Ishikawa (cell line): ENCODE results near the gene TRERF1.

ENCODE experiments used
- CEBPB ChIP-seq: IDR thresholded peaks from 2 replicates; pipeline ENCODE4 v1.6.1; 2012
- CREB1 ChIP-seq: IDR thresholded peaks from 2 replicates; pipeline ENCODE4 v1.6.1; 2012; ENCODE audit warnings: low read depth
- EGR1 ChIP-seq: IDR thresholded peaks from 2 replicates; pipeline ENCODE4 v1.6.1; 2012
- EP300 ChIP-seq: IDR thresholded peaks from 2 replicates; pipeline ENCODE4 v1.6.1; 2012; ENCODE audit warnings: borderline replicate concordance
- FOXM1 ChIP-seq: IDR thresholded peaks from 2 replicates; pipeline ENCODE4 v1.6.1; 2012; ENCODE audit warnings: low read depth, borderline replicate concordance
- NFIC ChIP-seq: IDR thresholded peaks from 2 replicates; pipeline ENCODE4 v1.6.1; 2012
- RAD21 ChIP-seq: IDR thresholded peaks from 2 replicates; pipeline ENCODE4 v1.6.1; 2012; ENCODE audit warnings: low read depth
- TAF1 ChIP-seq: IDR thresholded peaks from 2 replicates; pipeline ENCODE4 v1.6.1; 2012; ENCODE audit warnings: low read depth, mild to moderate bottlenecking
- TCF12 ChIP-seq: IDR thresholded peaks from 2 replicates; pipeline ENCODE4 v1.6.1; 2012; ENCODE audit warnings: low read depth
- TEAD4 ChIP-seq: IDR thresholded peaks from 2 replicates; pipeline ENCODE4 v1.6.1; 2012
- YY1 ChIP-seq: IDR thresholded peaks from 2 replicates; pipeline ENCODE4 v1.6.1; 2012; ENCODE audit warnings: low read depth
- ZBTB7A ChIP-seq: IDR thresholded peaks from 2 replicates; pipeline ENCODE4 v1.6.1; 2012; ENCODE audit warnings: low read depth
- TF ChIP-seq, protein P1 (sequence below): IDR thresholded peaks from 2 replicates; pipeline ENCODE4 v1.6.1; 2012
- TF ChIP-seq, protein P2 (sequence below): IDR thresholded peaks from 2 replicates; pipeline ENCODE4 v1.6.1; 2012
- TF ChIP-seq, protein P3 (sequence below): IDR thresholded peaks from 2 replicates; pipeline ENCODE4 v1.6.1; 2012; ENCODE audit warnings: low read depth, mild to moderate bottlenecking

Gene TRERF1

DNA sequence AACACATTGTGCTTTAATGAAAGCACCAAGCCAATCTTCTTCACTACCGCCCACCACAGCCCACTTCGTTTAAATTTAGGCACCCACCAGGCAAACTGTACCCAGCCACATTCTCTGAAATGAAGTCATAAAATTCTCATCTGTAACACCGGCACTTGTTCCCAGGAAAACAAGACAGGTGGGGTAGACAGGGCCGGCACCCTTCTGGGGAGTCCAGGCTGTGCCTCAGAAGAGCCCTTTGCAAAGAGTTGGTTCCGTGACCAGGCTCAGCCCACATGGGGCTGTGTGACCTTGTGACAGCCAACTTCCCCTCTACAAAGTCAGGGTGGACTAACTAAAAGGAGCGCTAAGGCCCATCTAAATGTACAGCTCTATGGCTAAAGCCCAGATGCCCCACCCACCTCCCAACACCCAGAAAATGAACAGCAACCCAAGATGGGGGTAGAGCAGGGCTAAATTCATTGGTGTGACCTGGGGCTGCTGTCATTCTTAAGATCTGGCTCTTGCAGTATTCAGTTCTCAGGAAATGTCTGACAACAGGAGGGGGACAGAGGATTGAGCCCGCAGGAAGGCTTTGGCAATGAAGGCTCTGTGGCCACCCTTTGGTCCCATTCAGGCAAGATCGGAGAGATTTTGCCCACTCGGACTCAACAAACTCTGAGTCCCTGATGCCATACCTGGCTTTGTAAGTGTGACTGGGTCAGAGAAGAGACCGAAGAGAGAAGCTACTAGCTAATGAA lies 56.7 kb downstream of the TRERF1 start:
- no peak for TF ChIP-seq TEAD4
- TF ChIP-seq TAF1, result no peak
- no peak for TF ChIP-seq CREB1
- TF ChIP-seq, protein P1, sequence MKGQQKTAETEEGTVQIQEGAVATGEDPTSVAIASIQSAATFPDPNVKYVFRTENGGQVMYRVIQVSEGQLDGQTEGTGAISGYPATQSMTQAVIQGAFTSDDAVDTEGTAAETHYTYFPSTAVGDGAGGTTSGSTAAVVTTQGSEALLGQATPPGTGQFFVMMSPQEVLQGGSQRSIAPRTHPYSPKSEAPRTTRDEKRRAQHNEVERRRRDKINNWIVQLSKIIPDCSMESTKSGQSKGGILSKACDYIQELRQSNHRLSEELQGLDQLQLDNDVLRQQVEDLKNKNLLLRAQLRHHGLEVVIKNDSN, result no peak
- TF ChIP-seq, protein P2, sequence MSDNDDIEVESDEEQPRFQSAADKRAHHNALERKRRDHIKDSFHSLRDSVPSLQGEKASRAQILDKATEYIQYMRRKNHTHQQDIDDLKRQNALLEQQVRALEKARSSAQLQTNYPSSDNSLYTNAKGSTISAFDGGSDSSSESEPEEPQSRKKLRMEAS, result no peak
- TF ChIP-seq EP300, result no peak
- TF ChIP-seq, protein P3, sequence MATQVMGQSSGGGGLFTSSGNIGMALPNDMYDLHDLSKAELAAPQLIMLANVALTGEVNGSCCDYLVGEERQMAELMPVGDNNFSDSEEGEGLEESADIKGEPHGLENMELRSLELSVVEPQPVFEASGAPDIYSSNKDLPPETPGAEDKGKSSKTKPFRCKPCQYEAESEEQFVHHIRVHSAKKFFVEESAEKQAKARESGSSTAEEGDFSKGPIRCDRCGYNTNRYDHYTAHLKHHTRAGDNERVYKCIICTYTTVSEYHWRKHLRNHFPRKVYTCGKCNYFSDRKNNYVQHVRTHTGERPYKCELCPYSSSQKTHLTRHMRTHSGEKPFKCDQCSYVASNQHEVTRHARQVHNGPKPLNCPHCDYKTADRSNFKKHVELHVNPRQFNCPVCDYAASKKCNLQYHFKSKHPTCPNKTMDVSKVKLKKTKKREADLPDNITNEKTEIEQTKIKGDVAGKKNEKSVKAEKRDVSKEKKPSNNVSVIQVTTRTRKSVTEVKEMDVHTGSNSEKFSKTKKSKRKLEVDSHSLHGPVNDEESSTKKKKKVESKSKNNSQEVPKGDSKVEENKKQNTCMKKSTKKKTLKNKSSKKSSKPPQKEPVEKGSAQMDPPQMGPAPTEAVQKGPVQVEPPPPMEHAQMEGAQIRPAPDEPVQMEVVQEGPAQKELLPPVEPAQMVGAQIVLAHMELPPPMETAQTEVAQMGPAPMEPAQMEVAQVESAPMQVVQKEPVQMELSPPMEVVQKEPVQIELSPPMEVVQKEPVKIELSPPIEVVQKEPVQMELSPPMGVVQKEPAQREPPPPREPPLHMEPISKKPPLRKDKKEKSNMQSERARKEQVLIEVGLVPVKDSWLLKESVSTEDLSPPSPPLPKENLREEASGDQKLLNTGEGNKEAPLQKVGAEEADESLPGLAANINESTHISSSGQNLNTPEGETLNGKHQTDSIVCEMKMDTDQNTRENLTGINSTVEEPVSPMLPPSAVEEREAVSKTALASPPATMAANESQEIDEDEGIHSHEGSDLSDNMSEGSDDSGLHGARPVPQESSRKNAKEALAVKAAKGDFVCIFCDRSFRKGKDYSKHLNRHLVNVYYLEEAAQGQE, result no peak
- no peak for TF ChIP-seq ZBTB7A
- no peak for TF ChIP-seq TCF12
- TF ChIP-seq RAD21, result no peak
- TF ChIP-seq EGR1, result no peak
- TF ChIP-seq NFIC, result no peak
- no peak for TF ChIP-seq FOXM1
- TF ChIP-seq CEBPB, result no peak
- no peak for TF ChIP-seq YY1

DNA sequence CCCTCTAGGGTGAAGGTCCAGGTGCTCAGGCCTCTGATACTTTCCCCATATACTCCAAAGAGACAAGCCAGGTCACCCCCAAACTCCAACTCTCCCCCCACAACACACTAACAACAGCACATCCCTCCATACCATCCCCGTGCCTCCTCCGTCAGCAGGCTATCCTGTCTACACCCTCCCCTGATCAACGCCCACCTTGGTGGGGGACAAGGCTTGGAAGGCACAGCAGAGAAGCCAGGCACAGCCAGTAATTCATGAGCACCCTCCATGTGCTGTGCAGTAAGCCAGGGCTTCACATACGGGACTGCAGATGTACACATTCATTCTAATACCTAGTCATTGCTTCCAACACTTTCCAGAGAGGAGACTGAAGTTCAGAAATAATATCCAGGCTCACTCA lies 57.6 kb downstream of the TRERF1 start:
- no peak for TF ChIP-seq EGR1
- TF ChIP-seq ZBTB7A, result no peak
- TF ChIP-seq YY1, result no peak

DNA sequence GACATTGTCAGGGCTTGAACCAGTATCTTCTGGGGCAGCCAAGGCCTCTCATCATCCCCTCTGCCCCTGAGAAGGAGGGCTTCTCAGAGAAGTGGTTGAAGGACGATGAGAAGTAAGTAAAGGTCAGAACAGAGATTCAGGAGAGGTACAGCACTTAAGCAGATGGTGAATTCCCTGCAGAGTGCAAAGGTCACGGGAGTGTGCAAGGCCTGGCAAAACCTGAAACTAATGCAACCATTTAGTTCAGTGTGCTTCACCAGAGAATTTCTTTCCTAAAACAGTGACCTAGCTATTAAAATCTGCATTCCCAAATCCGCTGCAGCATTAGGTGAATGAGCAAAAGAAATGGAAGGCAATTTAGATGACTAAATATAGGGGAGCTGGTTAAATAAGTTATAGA lies 58.4 kb downstream of the TRERF1 start:
- TF ChIP-seq, protein P1, result no peak
- no peak for TF ChIP-seq FOXM1

DNA sequence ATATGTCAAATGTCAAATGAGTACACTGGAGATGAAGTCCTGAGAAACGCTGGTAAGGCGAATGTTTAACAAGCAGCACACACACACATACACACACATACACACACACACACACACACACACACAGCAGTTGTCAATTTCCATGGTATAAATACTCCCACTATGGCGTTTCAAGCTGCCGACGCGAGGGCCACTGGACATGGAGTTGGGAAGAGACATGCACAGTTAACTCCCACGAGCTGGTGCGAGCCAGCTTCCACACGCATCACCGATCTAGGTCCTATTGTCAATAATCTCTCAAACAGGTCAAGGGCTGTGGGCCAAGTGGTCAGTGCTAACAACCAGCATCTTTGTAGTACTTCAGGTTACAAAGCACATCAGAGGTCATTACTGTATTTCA lies 58.9 kb downstream of the TRERF1 start:
- TF ChIP-seq TCF12 (no peak), RAD21 (no peak), YY1 (no peak), TEAD4 (no peak), EGR1 (no peak), ZBTB7A (no peak)
- TF ChIP-seq, protein P1, result no peak
- TF ChIP-seq, protein P3, result no peak

DNA sequence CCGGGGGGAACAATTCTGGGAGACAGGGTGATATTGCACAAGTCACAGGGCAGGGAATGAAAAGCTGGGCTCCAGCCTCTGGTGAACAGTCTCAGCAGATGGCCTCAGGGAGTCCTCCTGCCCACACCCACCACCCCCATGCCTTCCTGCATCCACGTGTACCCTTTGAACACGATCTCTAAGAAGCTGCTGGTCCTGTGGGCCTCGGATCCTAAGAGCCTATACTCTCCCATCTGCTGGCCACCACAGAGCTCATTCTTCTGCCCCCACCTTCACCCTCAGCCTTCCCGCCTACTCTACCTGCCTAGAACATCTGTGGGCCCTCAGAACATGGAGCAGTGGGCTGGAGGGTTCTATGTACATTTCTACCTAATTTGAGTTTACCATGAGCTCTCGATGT lies 60.3 kb downstream of the TRERF1 start:
- TF ChIP-seq EGR1 (no peak), TEAD4 (no peak), YY1 (no peak), RAD21 (no peak), NFIC (no peak), CREB1 (no peak), EP300 (no peak), CEBPB (no peak), ZBTB7A (no peak), TCF12 (no peak)
- TF ChIP-seq, protein P2, result no peak
- TF ChIP-seq, protein P3, result no peak
- TF ChIP-seq, protein P1, result no peak
